ENCODE data around the gene TTN. TPM values are rescaled to one million over a fixed set of nuclear protein-coding genes. Genes with fewer than 3 reads are reported as not detected.
A peak's percentile ranks its signal among the peaks of the same experiment; 100 is the strongest.

Gene TTN
- total RNA-seq, 2 donors from 2014 or later, result 26.5 to 94.6 TPM

- H3K4me3 ChIP-seq, result no peak overlapping the region
- TF ChIP-seq CTCF (IDR thresholded peaks at IDR 0.05) (no peak), POLR2A (IDR thresholded peaks at IDR 0.05) (no peak)
- no peak for ATAC-seq
- 84% methylated on average over 6 of the region's 6 CpGs for WGBS, 2 donors
- no peaks in the 10 kb centered on the region for H3K4me1 ChIP-seq
- no peaks in the 10 kb centered on the region for H3K9me3 ChIP-seq
- no peak overlapping the region for H3K27ac ChIP-seq
- no peak for DNase-seq
- intact Hi-C loops (cut with DNase I), result no loop called here
- no peaks in the 10 kb centered on the region for H3K27me3 ChIP-seq
- H3K36me3 ChIP-seq (replicated peaks in 1 of 2; ENCODE audit: insufficient read depth in 1 of 2, low read depth in 2 of 2), result peaks cover 0 to 2% of the 10 kb centered on the region in 2 donors
Measured at GRCh38 chr2:178702361-178702760, 104.9 kb downstream of the TTN start.

GRCh38 chr2:178700922-178701342 is 106.3 kb downstream of the TTN start:
- Histone ChIP-seq H3K27ac (no peak overlapping the region), H3K4me3 (no peak overlapping the region), H3K27me3 (no peaks in the 10 kb centered on the region), H3K36me3 (replicated peaks in 1 of 2; ENCODE audit: insufficient read depth in 1 of 2, low read depth in 2 of 2) (peaks cover 0 to 2% of the 10 kb centered on the region in 2 donors), H3K9me3 (no peaks in the 10 kb centered on the region), H3K4me1 (no peaks in the 10 kb centered on the region)
- DNase-seq (no peak), ATAC-seq (no peak)
- intact Hi-C loops (cut with DNase I), result no loop called here
- TF ChIP-seq POLR2A (IDR thresholded peaks at IDR 0.05) (no peak), CTCF (IDR thresholded peaks at IDR 0.05) (peak; percentile 52 to 88 (median 67))
- 53% methylated on average over 9 of the region's 9 CpGs for WGBS, 2 donors

GRCh38 chr2:178700136-178700535 is 107.1 kb downstream of the TTN start:
- Histone ChIP-seq H3K4me1 (no peaks in the 10 kb centered on the region), H3K27me3 (no peaks in the 10 kb centered on the region), H3K36me3 (replicated peaks in 1 of 2; ENCODE audit: insufficient read depth in 1 of 2, low read depth in 2 of 2) (peaks cover 0 to 2% of the 10 kb centered on the region in 2 donors), H3K27ac (no peak overlapping the region), H3K9me3 (no peaks in the 10 kb centered on the region), H3K4me3 (no peak overlapping the region)
- ATAC-seq, result no peak
- intact Hi-C loops (cut with DNase I), result no loop called here
- no peak for TF ChIP-seq CTCF (IDR thresholded peaks at IDR 0.05)
- no peak for TF ChIP-seq POLR2A (IDR thresholded peaks at IDR 0.05)
- 79 to 82% methylated on average over 3 of the region's 3 CpGs for WGBS, 2 donors
- no peak for DNase-seq

DNA sequence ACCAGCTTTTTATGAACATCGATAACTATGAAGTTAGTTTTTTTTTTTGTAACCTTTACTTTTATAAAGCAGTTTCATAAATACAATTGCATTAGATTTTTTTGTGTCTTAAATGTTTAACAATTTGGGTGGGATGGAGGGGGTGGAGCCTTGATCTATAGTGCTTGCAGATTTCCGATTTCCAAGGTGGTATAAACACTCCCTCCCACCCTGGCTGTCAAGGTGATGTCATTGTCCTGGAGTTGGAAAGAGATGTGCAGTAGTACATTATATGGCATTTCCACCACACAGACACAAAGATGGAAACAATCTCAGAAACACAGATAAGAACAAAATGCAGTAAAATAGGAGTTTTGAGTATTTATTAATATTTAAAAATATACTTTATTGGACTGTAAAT is 114.4 kb downstream of the TTN start:
- intact Hi-C loops (cut with DNase I), result no loop called here

More for the DNA sequence above, 114.4 kb downstream of the TTN start:
- WGBS, 2 donors, result 81% methylated on average over 2 of the region's 2 CpGs
- ATAC-seq, result no peak
- no peak for TF ChIP-seq POLR2A (IDR thresholded peaks at IDR 0.05)
- TF ChIP-seq CTCF (IDR thresholded peaks at IDR 0.05), result no peak
- DNase-seq, result no peak
- H3K27me3 ChIP-seq, result no peaks in the 10 kb centered on the region
- H3K4me3 ChIP-seq, result no peak overlapping the region
- no peak overlapping the region for H3K27ac ChIP-seq
- no peaks in the 10 kb centered on the region for H3K36me3 ChIP-seq (replicated peaks in 1 of 2; ENCODE audit: insufficient read depth in 1 of 2, low read depth in 2 of 2)
- no peaks in the 10 kb centered on the region for H3K9me3 ChIP-seq
- no peaks in the 10 kb centered on the region for H3K4me1 ChIP-seq
